Pulmonary artery endothelial cell (primary cell): Measurements from ENCODE around the gene BRD7. TPM values are rescaled to one million over a fixed set of nuclear protein-coding genes. Genes with fewer than 3 reads are reported as not detected.

ENCODE experiments used
- DNase-seq: peaks from one replicate; pipeline ENCODE4 v3.0.0-alpha.2; 2011; ENCODE audit warnings: low read depth, low spot score
- total RNA-seq: library from RNA; depleted of rRNA; stranded (reverse); fragments of >200 nt; gene quantifications from 2 replicates; pipeline ENCODE4 v1.2.3, GENCODE V29; 2014

The BRD7 gene
- total RNA-seq, 1 donor from 2014 or later: 55.3 TPM

GRCh38 chr16:50323335-50324011, 45.3 kb downstream of the BRD7 start:
- DNase-seq: no peak

GRCh38 chr16:50322333-50322732, 46.5 kb downstream of the BRD7 start:
- no peak for DNase-seq

- DNase-seq: no peak
Observed at GRCh38 chr16:50320310-50320709, 48.5 kb downstream of the BRD7 start.

- no peak for DNase-seq
Observed at GRCh38 chr16:50318796-50319578, 49.8 kb downstream of the BRD7 start.

- no peak for DNase-seq
Observed at GRCh38 chr16:50316848-50317630, 51.7 kb downstream of the BRD7 start.

GRCh38 chr16:50316102-50316847, 52.5 kb downstream of the BRD7 start:
- DNase-seq: no peak

- DNase-seq: no peak
Observed at GRCh38 chr16:50315346-50315997, 53.3 kb downstream of the BRD7 start.

GRCh38 chr16:50314665-50315064, 54.1 kb downstream of the BRD7 start:
- DNase-seq: no peak

- peak; percentile 39 for DNase-seq
Observed at GRCh38 chr16:50313596-50314478, 55.0 kb downstream of the BRD7 start.

- DNase-seq: no peak
Observed at GRCh38 chr16:50311891-50312501, 56.8 kb downstream of the BRD7 start.

GRCh38 chr16:50311134-50311528, 57.7 kb downstream of the BRD7 start:
- DNase-seq: no peak

- no peak for DNase-seq
Observed at GRCh38 chr16:50310308-50311133, 58.3 kb downstream of the BRD7 start.

- no peak for DNase-seq
Observed at GRCh38 chr16:50309527-50310307, 59.1 kb downstream of the BRD7 start.

GRCh38 chr16:50309156-50309526, 59.6 kb downstream of the BRD7 start:
- DNase-seq: no peak

GRCh38 chr16:50308237-50308965, 60.4 kb downstream of the BRD7 start:
- DNase-seq: no peak

GRCh38 chr16:50306287-50306686, 62.5 kb downstream of the BRD7 start:
- no peak for DNase-seq

- no peak for DNase-seq
Observed at GRCh38 chr16:50305441-50306061, 63.2 kb downstream of the BRD7 start.
